NOMO-1 treated with DMSO at 0.1 percent for 48 hours (cell line): Measurements from ENCODE around the gene ANKS3.

Experiments used
- DNase-seq: peaks from one replicate; lab custom pipeline; 2025; ENCODE audit not compliant: unreplicated experiment; lab: John Stamatoyannopoulos, UW

The ANKS3 gene

DNA sequence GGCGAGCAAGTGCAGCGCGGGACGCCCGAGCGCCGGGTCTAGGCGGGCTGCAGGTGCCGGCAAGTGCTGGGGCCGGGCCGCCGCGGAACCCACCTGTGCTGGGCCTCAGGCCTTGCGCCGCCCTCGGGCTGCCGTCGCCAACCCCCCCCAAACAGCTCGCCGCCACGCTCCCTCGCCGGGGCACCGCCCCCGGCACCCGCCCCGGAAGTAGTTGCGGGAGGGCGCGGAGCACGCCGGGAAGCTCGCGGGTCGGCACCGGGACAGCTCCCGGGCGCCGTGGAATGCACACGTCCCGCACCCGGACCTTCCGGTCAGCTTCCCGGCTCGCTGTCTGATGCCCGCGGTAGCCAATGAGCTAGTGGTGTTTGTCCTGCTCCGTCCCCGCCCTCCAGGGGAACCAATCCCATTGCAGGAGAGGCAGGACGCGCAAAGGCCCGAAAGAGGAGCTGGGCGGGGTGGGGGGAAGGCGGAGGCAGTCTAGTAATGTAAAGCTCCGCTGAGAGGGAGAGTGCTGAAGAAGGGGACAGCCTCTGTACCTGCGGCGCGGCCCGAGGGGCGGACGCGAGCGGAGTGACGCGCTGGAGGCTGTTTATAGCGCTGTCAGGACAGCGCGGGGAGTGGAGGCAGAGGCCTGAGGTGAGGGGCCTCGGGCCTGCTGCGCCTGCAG, at the start of gene ANKS3, which contains the start of gene DNAAF8:
Gene ANKS3, minus strand, starts transcription at position 209 of the 667 bp plus-strand sequence. CDS start 4,122 bp downstream, outside the sequence.
Gene DNAAF8, plus strand, starts transcription at position 475 of the 667 bp plus-strand sequence. CDS start 1,978 bp downstream, outside the sequence.
- DNase-seq: peak; percentile 93

DNA sequence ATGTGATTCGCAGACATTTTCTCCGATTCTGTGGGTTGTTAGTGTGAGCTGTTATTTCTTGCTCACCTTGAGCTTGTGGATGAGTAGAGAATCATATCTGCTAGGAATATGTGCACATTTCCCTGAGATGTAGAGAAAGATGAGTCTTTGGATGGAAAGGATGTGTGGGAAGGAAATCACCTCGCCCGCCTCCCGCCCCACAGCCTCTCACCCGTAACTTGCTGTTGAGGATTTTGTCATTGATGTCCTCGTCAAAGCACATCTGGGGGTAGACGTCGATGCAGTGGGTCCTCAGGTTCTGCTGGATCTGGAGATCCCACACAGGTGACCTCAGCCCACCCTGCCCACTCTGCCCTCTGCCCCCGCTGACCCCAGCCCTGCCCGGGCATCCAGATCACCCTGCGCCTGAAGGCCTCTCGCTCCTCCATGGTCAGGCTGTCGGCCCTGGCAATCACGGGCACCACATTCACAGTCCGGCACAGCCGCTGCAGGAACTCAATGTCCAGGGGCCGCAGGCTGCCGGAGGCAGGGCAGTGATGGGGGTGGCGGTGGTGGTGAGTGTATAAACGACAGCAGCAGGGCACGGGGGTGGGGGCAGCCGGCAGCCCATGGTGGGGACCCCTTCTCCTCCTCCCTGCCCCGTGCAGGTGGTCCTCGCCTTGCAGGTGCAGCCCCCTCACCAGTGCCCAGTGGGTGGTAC, 49.3 kb upstream of the ANKS3 start:
- DNase-seq: no peak

- no peak for DNase-seq
These were observed 46.2 kb upstream of the ANKS3 start for GRCh38 chr16:4780235-4780634.

GRCh38 chr16:4778050-4778392, 44.0 kb upstream of the ANKS3 start:
- DNase-seq: no peak

DNA sequence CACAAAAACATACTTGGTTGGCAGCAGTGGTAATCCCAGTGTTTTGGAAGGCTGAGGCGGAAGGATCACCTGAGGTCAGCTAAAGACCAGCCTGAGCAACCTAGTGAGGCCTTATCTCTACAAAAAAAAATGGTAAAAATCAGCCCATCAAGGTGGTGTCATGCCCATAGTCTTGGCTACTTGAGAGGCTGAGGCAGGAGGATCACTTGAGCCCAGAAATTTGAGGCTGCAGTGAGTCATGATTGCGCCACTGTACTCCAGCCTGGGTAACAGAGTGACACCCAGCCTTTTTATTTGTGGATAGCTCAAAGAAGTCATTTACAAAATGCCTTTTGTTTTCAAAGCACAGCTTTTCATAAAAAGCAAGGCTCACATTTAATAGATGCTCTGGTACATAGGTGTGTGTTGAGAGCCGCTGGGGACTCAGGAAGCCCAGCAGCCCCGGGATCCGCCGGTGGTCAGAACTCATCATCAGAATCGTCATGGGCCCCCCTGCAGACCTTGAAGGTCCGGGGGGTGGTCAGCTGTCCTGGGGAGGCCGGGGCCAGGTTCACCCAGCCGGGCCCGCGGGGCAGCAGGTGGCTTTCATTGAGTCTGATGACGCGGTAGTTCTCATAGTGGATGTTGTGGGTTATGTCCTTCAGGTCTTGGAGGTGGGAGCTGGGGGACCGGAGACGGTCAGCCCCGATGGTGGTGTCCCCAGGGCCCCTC, 43.4 kb upstream of the ANKS3 start:
- DNase-seq: no peak

- no peak for DNase-seq
These were observed 42.2 kb upstream of the ANKS3 start for GRCh38 chr16:4776141-4776705.

GRCh38 chr16:4775005-4775404, 40.9 kb upstream of the ANKS3 start:
- no peak for DNase-seq

GRCh38 chr16:4772351-4772750, 38.3 kb upstream of the ANKS3 start:
- DNase-seq: no peak

DNA sequence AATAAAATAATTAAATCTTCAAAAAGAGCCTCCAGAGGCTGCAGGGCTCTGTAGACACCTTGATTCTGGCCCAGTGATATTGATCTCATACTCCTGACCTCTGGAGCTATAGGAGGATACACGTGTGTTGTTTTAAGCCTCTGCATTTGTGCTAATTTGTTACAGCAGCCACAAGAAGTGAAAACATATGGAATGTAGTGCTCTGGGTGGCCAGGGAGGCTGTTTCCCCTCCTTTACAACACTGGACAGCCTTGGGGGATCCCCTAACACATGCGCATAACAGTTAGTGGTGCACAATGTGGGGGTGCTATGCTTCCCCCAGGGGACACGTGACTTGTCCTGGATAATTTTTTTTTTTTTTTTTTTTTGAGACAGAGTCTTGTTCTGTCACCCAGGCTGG, 37.6 kb upstream of the ANKS3 start:
- no peak for DNase-seq

DNA sequence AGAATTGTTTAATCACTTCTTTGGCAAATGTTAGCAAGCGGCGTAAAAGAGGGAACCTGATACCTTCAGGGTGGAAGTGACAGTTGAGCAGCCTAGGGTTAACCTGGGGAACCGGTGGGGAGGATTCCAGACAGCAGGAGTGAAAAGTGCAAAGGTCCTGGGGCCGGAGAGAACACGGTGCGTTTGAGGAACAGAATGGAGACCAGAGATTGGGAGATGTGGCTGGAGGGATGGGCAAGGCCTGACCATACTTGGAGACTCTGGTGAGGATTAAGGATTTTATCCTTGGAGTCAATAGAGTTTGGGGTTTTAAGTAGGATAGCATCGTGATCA, 35.2 kb upstream of the ANKS3 start:
- no peak for DNase-seq

- DNase-seq: peak; percentile 82
These were observed 34.7 kb upstream of the ANKS3 start for GRCh38 chr16:4768549-4769305.

DNA sequence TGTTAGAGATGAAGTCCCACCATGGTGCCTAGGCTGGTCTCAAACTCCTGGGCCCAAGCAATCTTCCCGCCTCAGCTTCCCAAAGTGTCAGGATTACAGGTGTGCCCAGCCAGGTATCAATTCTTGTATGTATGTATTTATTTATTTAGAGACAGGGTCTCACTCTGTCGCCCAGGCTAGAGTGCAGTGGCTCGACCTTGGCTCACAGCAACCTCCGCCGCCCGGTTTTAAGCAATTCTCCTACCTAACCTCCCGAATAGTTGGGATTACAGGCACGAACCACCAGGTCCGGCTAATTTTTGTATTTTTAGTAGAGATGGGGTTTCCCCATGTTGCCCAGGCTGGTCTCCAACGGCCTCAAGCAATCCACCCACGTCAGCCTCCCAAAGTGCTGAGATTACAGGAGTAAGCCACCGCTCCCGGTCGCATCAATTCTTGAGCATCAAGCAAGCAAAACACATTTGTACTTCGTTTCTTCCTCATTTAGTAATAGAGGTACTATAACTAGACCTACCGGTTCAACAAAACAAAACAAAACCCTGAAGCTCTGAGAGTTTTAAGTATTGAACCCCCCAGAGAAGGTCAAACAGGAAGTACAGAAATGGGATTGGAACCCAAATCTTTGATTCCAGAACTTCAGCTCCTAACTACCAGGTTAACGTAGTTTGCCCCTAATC, 33.9 kb upstream of the ANKS3 start:
- peak; percentile 24 for DNase-seq

- peak; percentile 85 for DNase-seq
These were observed 33.0 kb upstream of the ANKS3 start, which contains the start of gene ZNF500 for GRCh38 chr16:4766875-4767628. Gene ZNF500, minus strand, starts transcription at chr16:4767162. Its CDS starts 1,184 bp downstream, at chr16:4765978.

- DNase-seq: no peak
These were observed 31.7 kb upstream of the ANKS3 start for GRCh38 chr16:4765511-4766474.

DNA sequence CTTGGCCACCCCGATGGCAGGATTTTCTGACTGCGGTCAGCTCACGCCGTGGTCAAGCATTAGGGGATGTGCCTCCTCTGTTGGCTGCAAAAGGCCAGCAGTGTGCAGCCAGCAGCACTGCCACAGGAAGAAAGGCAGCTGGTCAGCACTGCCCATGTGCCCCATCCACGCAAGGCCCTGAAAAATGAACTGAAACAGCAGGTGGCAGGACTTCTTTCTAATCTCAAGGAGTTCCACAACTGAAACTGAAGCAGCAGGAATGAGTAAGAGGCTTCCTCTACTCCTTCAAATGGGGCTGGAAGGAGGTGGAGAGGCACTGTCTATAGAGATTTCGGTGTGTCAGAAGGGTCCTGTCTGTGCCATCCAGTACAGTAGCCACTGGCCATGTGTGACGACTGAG, 29.7 kb upstream of the ANKS3 start:
- DNase-seq: no peak

- DNase-seq: no peak
These were observed 28.1 kb upstream of the ANKS3 start for GRCh38 chr16:4762205-4762604.

GRCh38 chr16:4760221-4760910, 26.3 kb upstream of the ANKS3 start:
- no peak for DNase-seq

GRCh38 chr16:4755687-4756086, 21.6 kb upstream of the ANKS3 start:
- no peak for DNase-seq
